CD14-positive monocyte (primary cell): ENCODE measurements around the gene NPAS3. TPM values are rescaled to one million over a fixed set of nuclear protein-coding genes. Genes with fewer than 3 reads are reported as not detected.

Experiments used
- DNase-seq, 3 donors: peaks; one replicate each; pipeline ENCODE4 v3.0.0-alpha.2; 2011 to 2022
- H2AFZ ChIP-seq: 2 replicates; pipeline ENCODE4 v1.6.0; 2012; ENCODE audit warnings: mild to moderate bottlenecking, low read depth, low read length, inconsistent platforms; ENCODE audit not compliant: insufficient read depth, poor library complexity, severe bottlenecking
- H3K27ac ChIP-seq, 2 donors: 1 replicate in 1 of 2; 2 replicates in 1 of 2; pipeline ENCODE4 v1.5.1; 2012 to 2013; ENCODE audit warnings: low read length in 2 of 2, control low read depth in 1 of 2, inconsistent platforms in 1 of 2, low read depth in 1 of 2, mild to moderate bottlenecking in 1 of 2
- H3K27me3 ChIP-seq, 2 donors: one replicate each; pipeline versions ENCODE4 v1.6.0 to v1.6.1; 2011 to 2013; ENCODE audit warnings: low read length in 2 of 2; ENCODE audit not compliant: control insufficient read depth in 2 of 2, insufficient read depth in 2 of 2
- H3K36me3 ChIP-seq, 2 donors: replicated peaks in 1 of 2; 1 replicate in 1 of 2; 2 replicates in 1 of 2; pipeline versions ENCODE4 v1.5.1 to v1.6.1; 2012 to 2013; ENCODE audit warnings: low read length in 2 of 2, control low read depth in 1 of 2, inconsistent platforms in 1 of 2, mild to moderate bottlenecking in 1 of 2; ENCODE audit not compliant: insufficient read depth in 2 of 2, control insufficient read depth in 1 of 2
- H3K4me1 ChIP-seq, 2 donors: 1 replicate in 1 of 2; 2 replicates in 1 of 2; pipeline versions ENCODE4 v1.5.1 to v1.6.1; 2012 to 2013; ENCODE audit warnings: low read length in 2 of 2, control low read depth in 1 of 2, inconsistent platforms in 1 of 2, mild to moderate bottlenecking in 1 of 2, moderate library complexity in 1 of 2; ENCODE audit not compliant: insufficient read depth in 2 of 2, control insufficient read depth in 1 of 2
- H3K4me2 ChIP-seq: replicated peaks from 2 replicates; pipeline ENCODE3; 2012; ENCODE audit warnings: low read length, moderate library complexity, mild to moderate bottlenecking; ENCODE audit not compliant: poor library complexity, severe bottlenecking; ENCODE audit errors: extremely low read depth
- H3K4me3 ChIP-seq, 3 experiments: fragments of 200-600 bp in 1 of 3; sonication (generic) in 1 of 3; replicated peaks in 1 of 3; 1 replicate in 2 of 3; 2 replicates in 1 of 3; pipeline ENCODE4 v1.5.1; 2011 to 2013; ENCODE audit warnings: low read length in 3 of 3, mild to moderate bottlenecking in 3 of 3, control low read depth in 2 of 3, low read depth in 2 of 3, inconsistent platforms in 1 of 3, moderate library complexity in 1 of 3
- H3K79me2 ChIP-seq: 2 replicates; pipeline ENCODE4 v1.6.0; 2012; ENCODE audit warnings: mild to moderate bottlenecking, control low read depth, inconsistent platforms, low read length, moderate library complexity; ENCODE audit not compliant: insufficient read depth
- H3K9ac ChIP-seq: 2 replicates; pipeline ENCODE4 v1.6.0; 2017; ENCODE audit warnings: low read length, mild to moderate bottlenecking; ENCODE audit not compliant: insufficient read depth, poor library complexity, severe bottlenecking
- H3K9me3 ChIP-seq, 2 donors: replicated peaks in 1 of 2; 1 replicate in 1 of 2; 2 replicates in 1 of 2; pipeline versions ENCODE4 v1.5.1 to v1.6.1; 2012 to 2013; ENCODE audit warnings: low read length in 2 of 2, control low read depth in 1 of 2; ENCODE audit not compliant: control insufficient read depth in 1 of 2, insufficient read depth in 1 of 2
- H4K20me1 ChIP-seq: 2 replicates; pipeline ENCODE4 v1.6.0; 2012; ENCODE audit warnings: mild to moderate bottlenecking, low read length, control low read depth, moderate library complexity; ENCODE audit not compliant: insufficient read depth
- H3K27ac Mint-ChIP-seq, 7 donors: one replicate each; pipeline ENCODE4 v1.8.0; 2020; ENCODE audit warnings: mild to moderate bottlenecking in 7 of 7, mixed read lengths in 7 of 7, moderate library complexity in 6 of 7, inconsistent platforms in 2 of 7
- H3K27me3 Mint-ChIP-seq, 3 donors: one replicate each; pipeline ENCODE4 v1.8.0; 2021 to 2022; ENCODE audit warnings: low read depth in 3 of 3, mild to moderate bottlenecking in 3 of 3, mixed read lengths in 3 of 3, moderate library complexity in 3 of 3, inconsistent platforms in 1 of 3
- H3K36me3 Mint-ChIP-seq, 2 donors: one replicate each; pipeline ENCODE4 v1.8.0; 2020; ENCODE audit warnings: mixed read lengths in 2 of 2, inconsistent platforms in 1 of 2, mild to moderate bottlenecking in 1 of 2
- H3K4me1 Mint-ChIP-seq: one replicate; pipeline ENCODE4 v1.8.0; 2020; ENCODE audit warnings: mild to moderate bottlenecking, mixed read lengths
- H3K4me3 Mint-ChIP-seq, 2 donors: one replicate each; pipeline ENCODE4 v1.8.0; 2020; ENCODE audit warnings: mild to moderate bottlenecking in 2 of 2, mixed read lengths in 2 of 2, moderate library complexity in 1 of 2
- H3K9me3 Mint-ChIP-seq, 7 donors: one replicate each; pipeline ENCODE4 v1.8.0; 2020 to 2022; ENCODE audit warnings: mixed read lengths in 7 of 7, mild to moderate bottlenecking in 6 of 7, moderate library complexity in 6 of 7, inconsistent platforms in 2 of 7
- WGBS: methylation state at CpG from one replicate; pipeline ENCODE4 v1.1.5; 2013; ENCODE audit warnings: missing lambda C conversion rate; ENCODE audit not compliant: insufficient coverage; 5-methylcytosine and 5-hydroxymethylcytosine counted together
- intact Hi-C, 2 donors: fragments of 100-400 bp; cut with micrococcal nuclease; formaldehyde crosslinking; loops; one replicate each; pipeline versions ENCODE4 v1.15.0 to v1.15.1; 2023
- polyA plus RNA-seq, 3 donors: library from polyadenylated mRNA; depleted of rRNA in 1 of 3; unstranded in 2 of 3; stranded (reverse) in 1 of 3; fragments of 300-500 nt in 2 of 3; fragments of >200 nt in 1 of 3; fragmentation: Illumina TruSeq in 2 of 3; gene quantifications; 1 replicate in 2 of 3; 2 replicates in 1 of 3; pipeline ENCODE4 v1.2.3, GENCODE V29; 2012 to 2021
- TF ChIP-seq, protein P1 (sequence below): fragments of 200-600 bp; IDR thresholded peaks from one replicate; pipeline ENCODE4 v1.8.0; 2022; ENCODE audit warnings: antibody characterized with exemption, mild to moderate bottlenecking

Gene NPAS3
- polyA plus RNA-seq, 3 donors: not detected

GRCh38 chr14:33835261-33835655 is 896.6 kb downstream of the NPAS3 start:
- Mint-ChIP-seq H3K4me1 (no peaks in the 10 kb centered on the region), H3K27ac (no peak overlapping the region)

DNA sequence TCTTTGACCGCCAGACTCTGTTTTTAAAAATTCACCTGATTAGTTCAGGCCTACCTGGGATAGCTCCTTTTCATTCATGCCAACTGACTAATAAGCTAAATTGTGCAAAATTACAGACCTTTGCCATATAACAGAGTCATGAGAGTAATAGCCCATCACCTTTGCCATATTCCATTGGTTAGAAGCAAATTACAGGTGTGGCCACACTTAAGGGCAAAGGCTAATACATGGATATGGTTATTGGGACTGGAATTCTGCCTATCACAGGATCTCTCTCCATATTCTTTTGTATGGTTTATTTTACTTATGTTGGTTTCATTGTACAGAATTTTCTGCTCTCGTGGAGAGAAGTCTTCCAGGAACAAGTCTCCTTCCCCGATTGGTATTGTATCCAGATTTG is 897.0 kb downstream of the NPAS3 start:
- TF ChIP-seq, protein P1, sequence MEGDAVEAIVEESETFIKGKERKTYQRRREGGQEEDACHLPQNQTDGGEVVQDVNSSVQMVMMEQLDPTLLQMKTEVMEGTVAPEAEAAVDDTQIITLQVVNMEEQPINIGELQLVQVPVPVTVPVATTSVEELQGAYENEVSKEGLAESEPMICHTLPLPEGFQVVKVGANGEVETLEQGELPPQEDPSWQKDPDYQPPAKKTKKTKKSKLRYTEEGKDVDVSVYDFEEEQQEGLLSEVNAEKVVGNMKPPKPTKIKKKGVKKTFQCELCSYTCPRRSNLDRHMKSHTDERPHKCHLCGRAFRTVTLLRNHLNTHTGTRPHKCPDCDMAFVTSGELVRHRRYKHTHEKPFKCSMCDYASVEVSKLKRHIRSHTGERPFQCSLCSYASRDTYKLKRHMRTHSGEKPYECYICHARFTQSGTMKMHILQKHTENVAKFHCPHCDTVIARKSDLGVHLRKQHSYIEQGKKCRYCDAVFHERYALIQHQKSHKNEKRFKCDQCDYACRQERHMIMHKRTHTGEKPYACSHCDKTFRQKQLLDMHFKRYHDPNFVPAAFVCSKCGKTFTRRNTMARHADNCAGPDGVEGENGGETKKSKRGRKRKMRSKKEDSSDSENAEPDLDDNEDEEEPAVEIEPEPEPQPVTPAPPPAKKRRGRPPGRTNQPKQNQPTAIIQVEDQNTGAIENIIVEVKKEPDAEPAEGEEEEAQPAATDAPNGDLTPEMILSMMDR: no peak
- H3K4me3 Mint-ChIP-seq: no peak overlapping the region
- intact Hi-C loops: loop anchor here in 1 of 2 donors (10.0 kb wide), 1 partner anchor 489 kb away; no protein-coding TSS in a partner anchor
- H3K27me3 Mint-ChIP-seq: peaks cover 0 to 4% (median 0%) of the 10 kb centered on the region in 3 donors
- H3K9ac ChIP-seq: no peak overlapping the region
- no peaks in the 10 kb centered on the region for H3K79me2 ChIP-seq
- no peak overlapping the region for H3K4me2 ChIP-seq
- no peak overlapping the region for H3K27ac ChIP-seq
- no peaks in the 10 kb centered on the region for H3K9me3 ChIP-seq
- H2AFZ ChIP-seq: no peak overlapping the region
- H3K9me3 Mint-ChIP-seq: peaks cover 0 to 5% (median 1%) of the 10 kb centered on the region in 7 donors
- H3K27ac Mint-ChIP-seq: no peak overlapping the region
- no peaks in the 10 kb centered on the region for H4K20me1 ChIP-seq
- H3K36me3 Mint-ChIP-seq: no peaks in the 10 kb centered on the region
- H3K4me3 ChIP-seq: no peak overlapping the region
- no peaks in the 10 kb centered on the region for H3K4me1 ChIP-seq
- H3K4me1 Mint-ChIP-seq: no peaks in the 10 kb centered on the region
- DNase-seq: no peak
- H3K27me3 ChIP-seq: no peaks in the 10 kb centered on the region
- WGBS: 80% methylated on average over 1 of the region's 3 CpGs
- no peaks in the 10 kb centered on the region for H3K36me3 ChIP-seq

More at GRCh38 chr14:33835261-33835655, 896.6 kb downstream of the NPAS3 start:
- Mint-ChIP-seq H3K27me3 (peaks cover 0 to 4% (median 0%) of the 10 kb centered on the region in 3 donors), H3K36me3 (no peaks in the 10 kb centered on the region), H3K4me3 (no peak overlapping the region), H3K9me3 (peaks cover 0 to 5% (median 1%) of the 10 kb centered on the region in 7 donors)
- H4K20me1 ChIP-seq: no peaks in the 10 kb centered on the region
- no peaks in the 10 kb centered on the region for H3K79me2 ChIP-seq
- H3K9ac ChIP-seq: no peak overlapping the region
- no peaks in the 10 kb centered on the region for H3K27me3 ChIP-seq
- H3K4me1 ChIP-seq: no peaks in the 10 kb centered on the region
- H3K9me3 ChIP-seq: no peaks in the 10 kb centered on the region
- H3K27ac ChIP-seq: no peak overlapping the region
- H3K4me3 ChIP-seq: no peak overlapping the region
- TF ChIP-seq, protein P1: no peak
- WGBS: 96% methylated on average over 5 of the region's 6 CpGs
- DNase-seq: no peak
- H2AFZ ChIP-seq: no peak overlapping the region
- intact Hi-C loops: loop anchor here in 1 of 2 donors (10.0 kb wide), 1 partner anchor 490 kb away; no protein-coding TSS in a partner anchor
- no peak overlapping the region for H3K4me2 ChIP-seq
- H3K36me3 ChIP-seq: no peaks in the 10 kb centered on the region
